Lower leg skin (tissue), 4 donors: ENCODE measurements around the gene ARHGAP35. TPM values are rescaled to one million over a fixed set of nuclear protein-coding genes. Genes with fewer than 3 reads are reported as not detected.

Experiments used
- DNase-seq, 2 donors: peaks; one replicate each; pipeline ENCODE4 v3.0.0-alpha.2; 2019; ENCODE audit warnings: low spot score in 2 of 2
- H3K4me3 ChIP-seq: fragments of 200-600 bp; sonication (generic); 2 replicates; pipeline ENCODE4 v1.5.1; 2017; ENCODE audit warnings: mild to moderate bottlenecking, low read depth; ENCODE audit not compliant: poor library complexity, severe bottlenecking
- POLR2A ChIP-seq, 2 donors: fragments of 450-650 bp; IDR thresholded peaks; one replicate each; pipeline ENCODE4 v1.6.1; 2016 to 2017; ENCODE audit warnings: antibody characterized with exemption in 2 of 2, mild to moderate bottlenecking in 1 of 2, moderate library complexity in 1 of 2
- WGBS, 2 donors: methylation state at CpG; one replicate each; pipeline ENCODE4 v1.1.5; 2018; 5-methylcytosine and 5-hydroxymethylcytosine counted together
- intact Hi-C: fragments of 100-400 bp; cut with DNase I; formaldehyde crosslinking; loops from one replicate; pipeline ENCODE4 v1.15.0; 2023; ENCODE audit warnings: low total_unique reads
- total RNA-seq, 4 donors: library from RNA; depleted of rRNA; stranded (reverse); fragments of >200 nt; gene quantifications; one replicate each; pipeline ENCODE4 v1.1.0, GENCODE V29; 2016
- TF ChIP-seq, protein P1 (sequence below), 3 donors: fragments of 450-650 bp; IDR thresholded peaks; one replicate each; pipeline ENCODE4 v1.5.1; 2016; ENCODE audit warnings: antibody characterized with exemption in 3 of 3, mild to moderate bottlenecking in 3 of 3, moderate library complexity in 2 of 3

The ARHGAP35 gene
- total RNA-seq, 4 donors from 2014 or later, result 19.4 to 43.6 (median 40.1) TPM

DNA sequence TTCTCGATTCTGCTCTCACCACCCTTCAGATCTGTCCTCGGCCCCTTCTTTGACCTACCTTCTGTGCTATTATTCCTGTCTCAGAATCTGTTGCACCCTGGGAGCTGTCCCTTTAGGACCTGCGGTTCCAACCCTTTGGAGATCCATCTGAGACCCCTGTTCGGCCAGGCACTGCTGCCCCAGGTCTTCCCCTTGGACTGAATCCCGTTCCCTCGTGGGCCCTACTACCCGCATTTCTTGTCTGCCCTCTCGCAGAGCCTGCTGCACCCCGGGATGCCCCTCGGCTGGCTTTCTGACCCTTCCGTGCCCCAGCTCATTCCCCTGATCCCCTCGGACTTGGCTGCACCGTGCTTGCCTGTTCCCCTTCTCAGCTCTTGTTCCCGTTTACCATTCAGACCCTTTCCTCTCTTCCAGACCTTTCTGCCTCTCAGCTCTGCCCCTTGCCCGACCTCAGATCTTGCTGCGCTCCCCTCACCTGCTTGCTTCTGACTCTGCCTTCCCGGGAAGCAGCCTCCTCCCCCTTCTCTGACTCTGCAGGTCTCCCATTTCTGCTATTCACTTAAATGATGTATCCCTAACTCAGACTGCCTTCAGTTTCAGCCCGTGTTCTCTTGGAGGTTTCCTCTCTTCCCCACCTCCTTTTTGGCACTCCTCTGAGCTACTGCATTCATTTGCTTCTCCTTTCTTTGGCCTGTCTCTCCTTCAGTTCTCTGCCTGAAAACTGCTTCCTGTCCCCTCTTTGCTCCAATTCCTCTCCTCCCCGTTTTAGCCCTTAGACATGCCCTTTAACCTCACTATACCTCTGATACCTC is 1.1 kb downstream of the ARHGAP35 start:
- 1% methylated on average over 19 of the region's 19 CpGs for WGBS, 2 donors
- H3K4me3 ChIP-seq, result peak overlapping the region; percentile 81
- DNase-seq, result peak in 1 of 2 donors; percentile 88
- intact Hi-C loops, result no loop called here
- TF ChIP-seq, protein P1, sequence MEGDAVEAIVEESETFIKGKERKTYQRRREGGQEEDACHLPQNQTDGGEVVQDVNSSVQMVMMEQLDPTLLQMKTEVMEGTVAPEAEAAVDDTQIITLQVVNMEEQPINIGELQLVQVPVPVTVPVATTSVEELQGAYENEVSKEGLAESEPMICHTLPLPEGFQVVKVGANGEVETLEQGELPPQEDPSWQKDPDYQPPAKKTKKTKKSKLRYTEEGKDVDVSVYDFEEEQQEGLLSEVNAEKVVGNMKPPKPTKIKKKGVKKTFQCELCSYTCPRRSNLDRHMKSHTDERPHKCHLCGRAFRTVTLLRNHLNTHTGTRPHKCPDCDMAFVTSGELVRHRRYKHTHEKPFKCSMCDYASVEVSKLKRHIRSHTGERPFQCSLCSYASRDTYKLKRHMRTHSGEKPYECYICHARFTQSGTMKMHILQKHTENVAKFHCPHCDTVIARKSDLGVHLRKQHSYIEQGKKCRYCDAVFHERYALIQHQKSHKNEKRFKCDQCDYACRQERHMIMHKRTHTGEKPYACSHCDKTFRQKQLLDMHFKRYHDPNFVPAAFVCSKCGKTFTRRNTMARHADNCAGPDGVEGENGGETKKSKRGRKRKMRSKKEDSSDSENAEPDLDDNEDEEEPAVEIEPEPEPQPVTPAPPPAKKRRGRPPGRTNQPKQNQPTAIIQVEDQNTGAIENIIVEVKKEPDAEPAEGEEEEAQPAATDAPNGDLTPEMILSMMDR (IDR thresholded peaks at IDR 0.05), result peak in 1 of 3 donors; percentile 16
- no peak for TF ChIP-seq POLR2A (IDR thresholded peaks at IDR 0.05)

DNA sequence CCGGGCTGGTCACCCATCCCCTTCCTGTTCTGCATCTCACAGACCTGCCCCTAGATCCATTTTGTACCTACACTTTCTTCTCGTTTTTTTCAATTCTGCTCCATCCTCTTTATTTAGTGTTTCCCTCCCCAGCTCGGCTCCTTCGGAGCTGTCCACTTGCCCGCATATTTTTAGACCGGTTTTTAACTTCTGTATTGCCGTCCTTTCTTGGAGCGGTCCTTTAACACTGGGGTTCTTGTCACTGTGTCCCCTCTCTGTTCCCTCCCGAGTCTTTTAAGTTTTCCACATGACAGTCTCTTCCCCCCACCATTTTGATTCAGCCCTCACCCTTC is 1.7 kb downstream of the ARHGAP35 start:
- 11 to 14% methylated on average over 9 of the region's 9 CpGs for WGBS, 2 donors
- peak in 1 of 2 donors; percentile 75 for DNase-seq
- H3K4me3 ChIP-seq, result no peak overlapping the region

DNA sequence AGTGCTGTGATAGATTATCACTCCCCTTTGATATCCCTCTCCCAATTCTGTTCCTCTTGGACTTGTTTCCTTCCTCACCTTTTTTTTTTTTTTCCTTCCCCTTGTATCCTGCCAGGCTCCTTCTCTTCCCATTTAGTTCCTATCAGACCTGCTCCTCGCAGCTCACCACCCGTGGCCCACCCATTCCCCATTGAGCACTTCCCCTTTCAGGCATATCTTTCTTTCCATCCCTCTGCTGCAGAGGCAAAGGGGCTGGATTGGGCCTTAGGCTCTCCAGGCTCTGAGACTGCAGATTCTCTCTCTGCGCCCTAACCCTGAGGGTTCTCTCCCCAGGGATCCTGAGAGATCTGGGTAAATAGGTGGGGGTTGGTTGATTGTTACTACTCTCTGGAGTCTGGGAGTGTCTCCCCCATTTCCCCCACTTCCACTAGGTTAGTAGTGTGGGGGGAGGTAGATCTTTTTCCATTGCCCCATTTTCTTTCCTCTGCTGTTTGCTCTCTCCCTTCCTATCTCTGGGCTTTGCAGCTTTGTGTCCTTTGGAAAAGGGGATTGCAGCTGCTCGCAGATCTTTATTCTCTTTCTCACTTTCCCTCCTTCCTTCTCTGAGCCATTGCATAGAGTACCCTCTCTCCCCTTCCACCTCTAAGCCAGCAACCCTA is 2.3 kb downstream of the ARHGAP35 start:
- DNase-seq, result peak in 1 of 2 donors; percentile 83
- H3K4me3 ChIP-seq, result no peak overlapping the region
- intact Hi-C loops, result no loop called here
- TF ChIP-seq POLR2A (IDR thresholded peaks at IDR 0.05), result no peak
- TF ChIP-seq, protein P1 (IDR thresholded peaks at IDR 0.05), result no peak
- WGBS, 2 donors, result 38 to 47% methylated on average over 4 of the region's 4 CpGs

More for the DNA sequence above, 1.7 kb downstream of the ARHGAP35 start:
- intact Hi-C loops, result no loop called here
- TF ChIP-seq, protein P1 (IDR thresholded peaks at IDR 0.05), result no peak
- no peak for TF ChIP-seq POLR2A (IDR thresholded peaks at IDR 0.05)

DNA sequence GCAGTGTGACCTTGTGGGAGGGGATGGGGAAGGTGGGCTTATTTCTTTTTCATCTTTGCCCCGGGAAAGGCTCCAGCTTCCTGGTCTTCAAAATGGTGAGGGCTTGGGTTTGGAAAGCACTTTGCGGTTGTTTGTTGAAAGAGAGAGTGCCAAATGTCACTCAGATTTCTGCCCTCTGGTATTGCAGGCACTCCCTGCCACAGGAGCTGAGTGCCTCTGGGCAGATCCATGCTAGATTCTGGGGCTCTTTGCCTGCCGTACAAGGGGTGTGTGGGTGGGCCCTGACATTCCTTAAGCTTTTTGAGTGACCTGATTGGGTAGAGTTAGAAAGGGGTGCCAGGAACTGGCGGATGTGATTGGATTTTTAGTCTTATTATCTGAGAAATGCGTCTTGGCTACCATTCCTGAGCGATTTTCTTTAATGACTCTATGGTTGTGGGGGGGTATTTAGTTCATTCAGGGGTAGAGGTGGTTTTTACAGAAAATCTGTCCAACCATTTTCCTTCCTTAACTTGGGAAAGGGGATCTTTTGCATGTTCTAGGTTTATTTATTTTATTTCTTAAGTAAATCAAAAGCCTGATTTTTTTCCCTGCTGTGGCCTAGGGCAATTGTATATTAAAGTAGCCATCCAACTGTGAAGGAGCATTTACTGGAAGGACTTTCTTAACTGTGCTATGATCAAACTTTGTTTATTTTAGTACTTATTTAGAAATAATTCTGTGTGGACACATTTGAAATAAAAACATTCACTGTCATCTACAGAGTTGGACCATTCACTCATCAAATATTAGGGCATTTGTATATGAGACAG is 3.2 kb downstream of the ARHGAP35 start:
- 16 to 25% methylated on average over 6 of the region's 6 CpGs for WGBS, 2 donors
- peak in 1 of 2 donors; percentile 75 for DNase-seq

DNA sequence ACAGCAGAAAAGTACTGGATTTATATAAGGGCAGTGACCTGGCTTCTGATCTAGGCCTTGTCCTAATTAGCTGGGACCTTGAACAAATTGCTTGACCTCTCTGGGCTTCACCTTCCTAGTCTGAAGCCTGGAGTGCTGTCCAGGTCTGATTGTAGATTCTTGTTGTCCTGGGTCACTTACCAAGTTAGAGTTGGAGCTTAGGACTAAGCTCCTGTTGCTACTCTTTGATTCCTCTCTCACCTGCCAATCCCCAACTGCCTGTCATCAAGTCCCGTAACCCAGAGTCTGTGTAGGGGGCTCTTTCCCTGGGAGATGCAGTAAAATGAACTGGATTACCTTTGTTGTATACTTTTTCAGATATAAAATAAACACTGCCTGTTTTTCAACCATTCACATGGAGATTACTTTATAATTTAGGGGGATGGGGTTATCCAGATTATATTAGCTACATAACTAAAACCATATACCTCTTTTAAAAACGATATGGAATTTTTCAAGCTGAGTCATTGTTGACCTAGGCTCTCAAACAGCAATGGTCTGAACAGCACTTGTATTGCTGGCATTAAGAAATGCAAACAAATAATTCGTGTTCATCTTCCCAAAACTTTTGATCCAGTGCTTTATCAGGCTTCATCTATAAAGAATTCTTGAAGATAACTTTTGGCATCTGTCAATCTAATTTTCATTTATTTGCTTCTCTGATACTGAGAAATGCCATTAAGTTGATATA is 5.8 kb downstream of the ARHGAP35 start:
- DNase-seq, result no peak
- no peak overlapping the region for H3K4me3 ChIP-seq
- intact Hi-C loops, result no loop called here
- WGBS, 2 donors, result 38 to 41% methylated on average over 3 of the region's 3 CpGs
- TF ChIP-seq, protein P1 (IDR thresholded peaks at IDR 0.05), result no peak
- no peak for TF ChIP-seq POLR2A (IDR thresholded peaks at IDR 0.05)

More for the DNA sequence above, 3.2 kb downstream of the ARHGAP35 start:
- TF ChIP-seq POLR2A (IDR thresholded peaks at IDR 0.05), result no peak
- TF ChIP-seq, protein P1 (IDR thresholded peaks at IDR 0.05), result no peak
- intact Hi-C loops, result no loop called here
- H3K4me3 ChIP-seq, result no peak overlapping the region
